HepG2 (cell line): ENCODE data around the gene SLCO2B1. TPM values are rescaled to one million over a fixed set of nuclear protein-coding genes. Genes with fewer than 3 reads are reported as not detected.
A peak's percentile ranks its signal among the peaks of the same experiment; 100 is the strongest.

Experiments
- KDM4B ChIP-seq: sonication (generic); formaldehyde crosslinking; IDR thresholded peaks from 2 replicates; pipeline ENCODE4 v1.4.0; 2020; ENCODE audit warnings: missing genetic modification reagents
- SMARCC2 ChIP-seq: fragments of 450-650 bp; IDR thresholded peaks from 2 replicates; pipeline ENCODE4 v1.6.1; 2017; ENCODE audit warnings: antibody characterized with exemption, mild to moderate bottlenecking
- polyA plus RNA-seq, 8 experiments: library from polyadenylated mRNA; depleted of rRNA in 3 of 8; stranded (reverse) in 7 of 8; unstranded in 1 of 8; fragments of >200 nt; fragmentation: Illumina TruSeq in 4 of 8; extraction: Trizol in 4 of 8; gene quantifications; 2 replicates each; pipeline versions ENCODE4 v1.2.1 to v1.2.3, GENCODE V29; 2011 to 2016; ENCODE audit warnings: low read depth in 4 of 8, missing spikeins in 1 of 8, mixed read lengths in 1 of 8; ENCODE audit not compliant: insufficient read depth in 1 of 8
- total RNA-seq, 5 experiments: library from RNA; depleted of rRNA; stranded (reverse); fragments of >200 nt; fragmentation: Illumina TruSeq; extraction: Trizol; gene quantifications; 2 replicates each; pipeline ENCODE4 v1.2.3, GENCODE V29; 2016; ENCODE audit warnings: low read depth in 1 of 5
- TF ChIP-seq, protein P1 (sequence below): sonication (generic); formaldehyde crosslinking; IDR thresholded peaks from 2 replicates; pipeline ENCODE4 v1.5.0; 2020; ENCODE audit warnings: mild to moderate bottlenecking, missing genetic modification reagents, borderline replicate concordance
- TF ChIP-seq, protein P2 (sequence below): sonication (generic); formaldehyde crosslinking; IDR thresholded peaks from 2 replicates; pipeline ENCODE4 v1.5.0; 2020; ENCODE audit warnings: missing genetic modification reagents
- TF ChIP-seq, protein P3 (sequence below), 2 experiments: sonication (generic) in 1 of 2; formaldehyde crosslinking in 1 of 2; IDR thresholded peaks; 2 replicates each; pipeline versions ENCODE4 v1.6.1 to v1.9.0; 2014 to 2022; ENCODE audit warnings: antibody characterized with exemption in 1 of 2, borderline replicate concordance in 1 of 2, inconsistent platforms in 1 of 2, low read depth in 1 of 2, missing genetic modification reagents in 1 of 2
- TF ChIP-seq, protein P4 (sequence below): IDR thresholded peaks from 2 replicates; pipeline ENCODE4 v1.6.1; 2012; ENCODE audit warnings: low read length, improper control_type of control experiment

Gene SLCO2B1
- total and polyA plus RNA-seq, 2 of the 13 experiments (the other 11 are each of a cell fraction or from before 2014, with no cell fraction given) = 15.3 to 19.8 TPM

DNA sequence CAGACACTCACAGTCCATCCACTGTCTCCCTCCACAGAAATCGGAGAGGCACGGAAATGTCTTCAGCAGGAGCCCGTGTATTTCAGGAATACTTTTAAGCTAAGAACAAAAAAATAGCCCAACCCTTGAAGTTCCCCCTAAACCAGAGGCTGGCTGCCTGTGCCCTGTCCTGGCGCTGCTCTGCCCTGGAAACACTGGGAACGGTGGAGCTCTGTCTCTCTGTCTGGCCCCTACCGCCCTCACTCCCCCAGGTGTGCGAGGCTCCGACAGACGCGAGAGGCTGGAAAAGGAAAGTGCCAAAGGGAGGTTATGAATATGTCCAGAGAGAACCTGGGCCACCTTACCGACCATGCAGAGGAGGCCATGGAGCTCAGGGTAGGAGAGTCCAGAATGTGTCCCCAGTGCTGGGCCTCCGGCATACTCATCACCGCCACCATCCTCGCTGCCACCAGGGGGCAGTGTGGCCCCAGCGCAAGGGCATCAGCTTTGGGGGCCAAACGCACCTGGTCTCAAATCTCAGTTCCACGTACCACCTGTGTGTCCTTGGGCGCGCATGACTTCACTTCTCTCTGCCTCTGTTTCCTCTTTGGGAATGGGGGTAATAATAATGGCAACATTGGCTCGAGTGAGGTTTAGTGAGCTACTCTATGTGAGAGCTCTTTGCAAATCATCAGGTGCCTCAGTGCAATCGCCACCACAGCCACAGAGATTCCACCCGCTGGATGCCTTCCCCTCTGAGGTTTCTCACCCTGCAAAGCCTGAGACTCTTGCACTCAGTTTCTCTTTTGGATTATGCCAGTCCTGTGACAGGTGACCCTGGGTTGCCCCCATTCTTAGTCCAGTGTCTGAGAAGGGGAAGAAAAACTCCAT lies 10.4 kb upstream of the SLCO2B1 start (continued):
- TF ChIP-seq, protein P1, sequence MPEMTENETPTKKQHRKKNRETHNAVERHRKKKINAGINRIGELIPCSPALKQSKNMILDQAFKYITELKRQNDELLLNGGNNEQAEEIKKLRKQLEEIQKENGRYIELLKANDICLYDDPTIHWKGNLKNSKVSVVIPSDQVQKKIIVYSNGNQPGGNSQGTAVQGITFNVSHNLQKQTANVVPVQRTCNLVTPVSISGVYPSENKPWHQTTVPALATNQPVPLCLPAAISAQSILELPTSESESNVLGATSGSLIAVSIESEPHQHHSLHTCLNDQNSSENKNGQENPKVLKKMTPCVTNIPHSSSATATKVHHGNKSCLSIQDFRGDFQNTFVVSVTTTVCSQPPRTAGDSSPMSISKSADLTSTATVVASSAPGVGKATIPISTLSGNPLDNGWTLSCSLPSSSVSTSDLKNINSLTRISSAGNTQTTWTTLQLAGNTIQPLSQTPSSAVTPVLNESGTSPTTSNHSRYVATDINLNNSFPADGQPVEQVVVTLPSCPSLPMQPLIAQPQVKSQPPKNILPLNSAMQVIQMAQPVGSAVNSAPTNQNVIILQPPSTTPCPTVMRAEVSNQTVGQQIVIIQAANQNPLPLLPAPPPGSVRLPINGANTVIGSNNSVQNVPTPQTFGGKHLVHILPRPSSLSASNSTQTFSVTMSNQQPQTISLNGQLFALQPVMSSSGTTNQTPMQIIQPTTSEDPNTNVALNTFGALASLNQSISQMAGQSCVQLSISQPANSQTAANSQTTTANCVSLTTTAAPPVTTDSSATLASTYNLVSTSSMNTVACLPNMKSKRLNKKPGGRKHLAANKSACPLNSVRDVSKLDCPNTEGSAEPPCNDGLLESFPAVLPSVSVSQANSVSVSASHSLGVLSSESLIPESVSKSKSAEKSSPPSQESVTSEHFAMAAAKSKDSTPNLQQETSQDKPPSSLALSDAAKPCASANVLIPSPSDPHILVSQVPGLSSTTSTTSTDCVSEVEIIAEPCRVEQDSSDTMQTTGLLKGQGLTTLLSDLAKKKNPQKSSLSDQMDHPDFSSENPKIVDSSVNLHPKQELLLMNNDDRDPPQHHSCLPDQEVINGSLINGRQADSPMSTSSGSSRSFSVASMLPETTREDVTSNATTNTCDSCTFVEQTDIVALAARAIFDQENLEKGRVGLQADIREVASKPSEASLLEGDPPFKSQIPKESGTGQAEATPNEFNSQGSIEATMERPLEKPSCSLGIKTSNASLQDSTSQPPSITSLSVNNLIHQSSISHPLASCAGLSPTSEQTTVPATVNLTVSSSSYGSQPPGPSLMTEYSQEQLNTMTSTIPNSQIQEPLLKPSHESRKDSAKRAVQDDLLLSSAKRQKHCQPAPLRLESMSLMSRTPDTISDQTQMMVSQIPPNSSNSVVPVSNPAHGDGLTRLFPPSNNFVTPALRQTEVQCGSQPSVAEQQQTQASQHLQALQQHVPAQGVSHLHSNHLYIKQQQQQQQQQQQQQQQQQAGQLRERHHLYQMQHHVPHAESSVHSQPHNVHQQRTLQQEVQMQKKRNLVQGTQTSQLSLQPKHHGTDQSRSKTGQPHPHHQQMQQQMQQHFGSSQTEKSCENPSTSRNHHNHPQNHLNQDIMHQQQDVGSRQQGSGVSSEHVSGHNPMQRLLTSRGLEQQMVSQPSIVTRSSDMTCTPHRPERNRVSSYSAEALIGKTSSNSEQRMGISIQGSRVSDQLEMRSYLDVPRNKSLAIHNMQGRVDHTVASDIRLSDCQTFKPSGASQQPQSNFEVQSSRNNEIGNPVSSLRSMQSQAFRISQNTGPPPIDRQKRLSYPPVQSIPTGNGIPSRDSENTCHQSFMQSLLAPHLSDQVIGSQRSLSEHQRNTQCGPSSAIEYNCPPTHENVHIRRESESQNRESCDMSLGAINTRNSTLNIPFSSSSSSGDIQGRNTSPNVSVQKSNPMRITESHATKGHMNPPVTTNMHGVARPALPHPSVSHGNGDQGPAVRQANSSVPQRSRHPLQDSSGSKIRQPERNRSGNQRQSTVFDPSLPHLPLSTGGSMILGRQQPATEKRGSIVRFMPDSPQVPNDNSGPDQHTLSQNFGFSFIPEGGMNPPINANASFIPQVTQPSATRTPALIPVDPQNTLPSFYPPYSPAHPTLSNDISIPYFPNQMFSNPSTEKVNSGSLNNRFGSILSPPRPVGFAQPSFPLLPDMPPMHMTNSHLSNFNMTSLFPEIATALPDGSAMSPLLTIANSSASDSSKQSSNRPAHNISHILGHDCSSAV (CRISPR knock-in tag) = no peak
- TF ChIP-seq, protein P2, sequence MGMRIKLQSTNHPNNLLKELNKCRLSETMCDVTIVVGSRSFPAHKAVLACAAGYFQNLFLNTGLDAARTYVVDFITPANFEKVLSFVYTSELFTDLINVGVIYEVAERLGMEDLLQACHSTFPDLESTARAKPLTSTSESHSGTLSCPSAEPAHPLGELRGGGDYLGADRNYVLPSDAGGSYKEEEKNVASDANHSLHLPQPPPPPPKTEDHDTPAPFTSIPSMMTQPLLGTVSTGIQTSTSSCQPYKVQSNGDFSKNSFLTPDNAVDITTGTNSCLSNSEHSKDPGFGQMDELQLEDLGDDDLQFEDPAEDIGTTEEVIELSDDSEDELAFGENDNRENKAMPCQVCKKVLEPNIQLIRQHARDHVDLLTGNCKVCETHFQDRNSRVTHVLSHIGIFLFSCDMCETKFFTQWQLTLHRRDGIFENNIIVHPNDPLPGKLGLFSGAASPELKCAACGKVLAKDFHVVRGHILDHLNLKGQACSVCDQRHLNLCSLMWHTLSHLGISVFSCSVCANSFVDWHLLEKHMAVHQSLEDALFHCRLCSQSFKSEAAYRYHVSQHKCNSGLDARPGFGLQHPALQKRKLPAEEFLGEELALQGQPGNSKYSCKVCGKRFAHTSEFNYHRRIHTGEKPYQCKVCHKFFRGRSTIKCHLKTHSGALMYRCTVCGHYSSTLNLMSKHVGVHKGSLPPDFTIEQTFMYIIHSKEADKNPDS (CRISPR knock-in tag) = 0 out of 2 replicates have a peak, but pooled peaks have one; percentile 17
- TF ChIP-seq, protein P3, sequence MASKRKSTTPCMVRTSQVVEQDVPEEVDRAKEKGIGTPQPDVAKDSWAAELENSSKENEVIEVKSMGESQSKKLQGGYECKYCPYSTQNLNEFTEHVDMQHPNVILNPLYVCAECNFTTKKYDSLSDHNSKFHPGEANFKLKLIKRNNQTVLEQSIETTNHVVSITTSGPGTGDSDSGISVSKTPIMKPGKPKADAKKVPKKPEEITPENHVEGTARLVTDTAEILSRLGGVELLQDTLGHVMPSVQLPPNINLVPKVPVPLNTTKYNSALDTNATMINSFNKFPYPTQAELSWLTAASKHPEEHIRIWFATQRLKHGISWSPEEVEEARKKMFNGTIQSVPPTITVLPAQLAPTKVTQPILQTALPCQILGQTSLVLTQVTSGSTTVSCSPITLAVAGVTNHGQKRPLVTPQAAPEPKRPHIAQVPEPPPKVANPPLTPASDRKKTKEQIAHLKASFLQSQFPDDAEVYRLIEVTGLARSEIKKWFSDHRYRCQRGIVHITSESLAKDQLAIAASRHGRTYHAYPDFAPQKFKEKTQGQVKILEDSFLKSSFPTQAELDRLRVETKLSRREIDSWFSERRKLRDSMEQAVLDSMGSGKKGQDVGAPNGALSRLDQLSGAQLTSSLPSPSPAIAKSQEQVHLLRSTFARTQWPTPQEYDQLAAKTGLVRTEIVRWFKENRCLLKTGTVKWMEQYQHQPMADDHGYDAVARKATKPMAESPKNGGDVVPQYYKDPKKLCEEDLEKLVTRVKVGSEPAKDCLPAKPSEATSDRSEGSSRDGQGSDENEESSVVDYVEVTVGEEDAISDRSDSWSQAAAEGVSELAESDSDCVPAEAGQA (IDR thresholded peaks at IDR 0.05; ENCODE audit: low read depth) = no peak
- TF ChIP-seq, protein P3 (CRISPR knock-in tag; IDR thresholded peaks at IDR 0.05; ENCODE audit: borderline replicate concordance) = no peak
- TF ChIP-seq KDM4B (CRISPR knock-in tag) (peak; percentile 36; the same call in 1 of the 2 replicates), SMARCC2 (no peak)
- TF ChIP-seq, protein P4, sequence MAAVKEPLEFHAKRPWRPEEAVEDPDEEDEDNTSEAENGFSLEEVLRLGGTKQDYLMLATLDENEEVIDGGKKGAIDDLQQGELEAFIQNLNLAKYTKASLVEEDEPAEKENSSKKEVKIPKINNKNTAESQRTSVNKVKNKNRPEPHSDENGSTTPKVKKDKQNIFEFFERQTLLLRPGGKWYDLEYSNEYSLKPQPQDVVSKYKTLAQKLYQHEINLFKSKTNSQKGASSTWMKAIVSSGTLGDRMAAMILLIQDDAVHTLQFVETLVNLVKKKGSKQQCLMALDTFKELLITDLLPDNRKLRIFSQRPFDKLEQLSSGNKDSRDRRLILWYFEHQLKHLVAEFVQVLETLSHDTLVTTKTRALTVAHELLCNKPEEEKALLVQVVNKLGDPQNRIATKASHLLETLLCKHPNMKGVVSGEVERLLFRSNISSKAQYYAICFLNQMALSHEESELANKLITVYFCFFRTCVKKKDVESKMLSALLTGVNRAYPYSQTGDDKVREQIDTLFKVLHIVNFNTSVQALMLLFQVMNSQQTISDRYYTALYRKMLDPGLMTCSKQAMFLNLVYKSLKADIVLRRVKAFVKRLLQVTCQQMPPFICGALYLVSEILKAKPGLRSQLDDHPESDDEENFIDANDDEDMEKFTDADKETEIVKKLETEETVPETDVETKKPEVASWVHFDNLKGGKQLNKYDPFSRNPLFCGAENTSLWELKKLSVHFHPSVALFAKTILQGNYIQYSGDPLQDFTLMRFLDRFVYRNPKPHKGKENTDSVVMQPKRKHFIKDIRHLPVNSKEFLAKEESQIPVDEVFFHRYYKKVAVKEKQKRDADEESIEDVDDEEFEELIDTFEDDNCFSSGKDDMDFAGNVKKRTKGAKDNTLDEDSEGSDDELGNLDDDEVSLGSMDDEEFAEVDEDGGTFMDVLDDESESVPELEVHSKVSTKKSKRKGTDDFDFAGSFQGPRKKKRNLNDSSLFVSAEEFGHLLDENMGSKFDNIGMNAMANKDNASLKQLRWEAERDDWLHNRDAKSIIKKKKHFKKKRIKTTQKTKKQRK = no peak
